ENCODE results near the gene DIO3.

Gene DIO3

DNA sequence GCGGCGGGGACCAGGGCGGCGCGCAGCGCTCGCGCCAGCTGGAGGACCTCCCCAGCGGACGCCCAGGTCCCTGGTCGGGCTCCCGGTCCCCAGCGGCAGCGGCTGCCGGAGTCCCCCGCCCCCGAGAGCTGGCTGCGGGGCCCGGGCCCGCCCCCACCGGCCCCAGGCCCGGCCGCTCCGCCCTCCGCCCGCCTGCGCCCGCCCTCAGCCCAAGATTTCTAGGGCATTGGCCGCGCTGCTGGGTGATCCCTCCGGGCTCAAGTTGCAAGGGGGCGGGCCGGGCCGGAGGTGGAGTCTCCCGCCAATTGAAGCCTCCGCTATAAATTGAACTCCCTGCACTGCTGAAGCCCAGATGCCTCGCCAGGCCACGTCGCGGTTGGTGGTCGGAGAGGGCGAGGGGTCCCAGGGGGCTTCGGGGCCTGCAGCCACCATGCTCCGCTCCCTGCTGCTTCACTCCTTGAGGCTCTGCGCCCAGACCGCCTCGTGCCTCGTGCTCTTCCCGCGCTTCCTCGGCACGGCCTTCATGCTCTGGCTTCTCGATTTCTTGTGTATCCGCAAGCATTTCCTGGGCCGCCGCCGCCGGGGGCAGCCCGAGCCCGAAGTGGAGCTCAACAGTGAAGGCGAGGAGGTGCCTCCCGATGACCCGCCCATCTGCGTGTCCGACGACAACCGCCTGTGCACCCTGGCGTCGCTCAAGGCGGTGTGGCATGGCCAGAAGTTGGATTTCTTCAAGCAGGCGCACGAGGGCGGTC is at the start of gene DIO3:
DIO3 (plus strand) TSS at position 351 of the 752 bp plus-strand sequence.
- DNase-seq (ENCODE audit: low spot score): no peak

GRCh38 chr14:101511620-101512375 is 49.5 kb upstream of the DIO3 start:
- DNase-seq (ENCODE audit: low spot score): no peak

DNA sequence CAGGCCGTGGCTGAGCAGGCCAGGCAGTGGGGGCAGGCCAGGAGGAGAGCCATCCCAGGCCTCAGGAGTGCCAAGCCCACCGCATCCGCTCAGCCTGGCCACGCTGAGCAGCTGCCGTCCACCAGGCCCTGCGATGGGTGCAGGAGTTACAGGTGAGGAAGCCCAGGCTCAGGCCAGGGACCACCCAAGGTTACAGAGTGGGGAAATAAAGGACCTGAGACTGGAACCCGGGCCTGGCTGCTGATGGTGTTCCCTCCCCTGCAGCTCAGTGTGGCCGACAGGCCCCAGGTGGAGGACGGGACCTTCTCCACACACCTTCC is 49.0 kb upstream of the DIO3 start:
- no peak for DNase-seq (ENCODE audit: low spot score)

GRCh38 chr14:101514136-101514535 is 47.2 kb upstream of the DIO3 start:
- no peak for DNase-seq (ENCODE audit: low spot score)

- DNase-seq (ENCODE audit: low spot score): no peak
Measured at GRCh38 chr14:101516401-101516800, 44.9 kb upstream of the DIO3 start.

GRCh38 chr14:101518611-101519473 is 42.5 kb upstream of the DIO3 start:
- no peak for DNase-seq (ENCODE audit: low spot score)

DNA sequence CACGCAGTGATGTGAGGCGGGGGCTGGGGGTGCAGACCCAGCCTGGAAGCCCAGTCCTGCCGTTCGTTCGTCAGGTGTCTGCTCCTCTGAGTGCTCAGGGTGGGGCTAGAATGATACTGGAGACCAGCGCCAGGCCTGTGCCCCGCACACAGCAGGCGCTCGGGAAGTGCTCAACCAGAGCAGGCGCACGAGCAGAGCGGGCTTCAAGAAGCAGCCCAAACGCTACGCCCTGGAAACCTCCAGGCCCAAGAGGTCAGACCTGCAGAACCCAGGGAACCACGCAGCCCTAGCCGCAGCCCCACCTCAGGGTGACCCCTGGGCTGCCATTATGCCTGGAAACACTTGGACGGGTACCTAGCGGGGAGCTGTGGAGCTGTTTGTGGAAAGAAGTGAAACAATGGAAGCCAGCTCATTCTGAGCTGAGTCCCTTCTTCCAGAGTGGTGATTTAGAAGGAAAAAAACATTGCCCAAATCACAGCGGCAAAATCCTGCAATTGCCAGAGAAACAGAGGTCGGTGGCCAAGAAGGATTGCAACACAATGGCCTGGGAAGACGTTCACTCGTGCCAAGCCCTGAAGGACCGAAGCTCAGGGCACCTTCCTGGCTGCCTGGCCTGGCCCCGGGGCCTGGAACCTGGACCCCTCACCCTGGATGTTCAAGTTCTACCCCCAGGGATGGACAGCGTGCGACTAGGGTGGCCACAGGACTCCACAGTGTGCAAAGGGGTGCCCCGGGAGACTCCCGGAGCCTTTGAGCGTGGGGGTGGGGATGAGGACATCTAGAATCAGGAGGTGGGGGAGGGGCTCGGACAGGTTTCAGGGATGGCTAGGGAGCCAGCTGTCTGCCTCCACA is 40.4 kb upstream of the DIO3 start:
- no peak for DNase-seq (ENCODE audit: low spot score)

- no peak for DNase-seq (ENCODE audit: low spot score)
Measured at GRCh38 chr14:101521473-101521915, 39.8 kb upstream of the DIO3 start.

GRCh38 chr14:101521978-101522377 is 39.3 kb upstream of the DIO3 start:
- no peak for DNase-seq (ENCODE audit: low spot score)

- no peak for DNase-seq (ENCODE audit: low spot score)
Measured at GRCh38 chr14:101525640-101526527, 35.4 kb upstream of the DIO3 start.

DNA sequence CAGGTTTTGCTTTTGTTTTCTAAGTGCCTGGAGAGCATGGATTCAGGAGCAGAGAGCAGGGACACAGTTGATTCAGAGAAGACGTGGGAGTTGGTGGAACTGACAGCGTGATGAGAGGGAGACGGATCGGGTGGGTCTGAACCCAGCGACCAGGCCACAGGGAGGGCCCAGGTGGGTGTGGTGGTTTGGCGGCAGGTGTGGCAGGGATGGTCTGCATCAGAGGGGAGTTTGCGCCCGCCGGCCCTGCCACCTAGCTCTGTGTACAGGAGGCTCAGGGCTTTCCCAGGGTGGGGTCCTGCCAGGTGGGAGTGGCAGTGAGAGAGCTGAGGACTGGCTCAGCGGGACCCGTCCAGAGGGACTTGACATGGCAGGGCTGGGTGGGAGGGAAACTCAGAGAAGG is 33.3 kb upstream of the DIO3 start:
- DNase-seq (ENCODE audit: low spot score): no peak

- no peak for DNase-seq (ENCODE audit: low spot score)
Measured at GRCh38 chr14:101529079-101529478, 32.2 kb upstream of the DIO3 start.

- no peak for DNase-seq (ENCODE audit: low spot score)
Measured at GRCh38 chr14:101534198-101534597, 27.1 kb upstream of the DIO3 start.

DNA sequence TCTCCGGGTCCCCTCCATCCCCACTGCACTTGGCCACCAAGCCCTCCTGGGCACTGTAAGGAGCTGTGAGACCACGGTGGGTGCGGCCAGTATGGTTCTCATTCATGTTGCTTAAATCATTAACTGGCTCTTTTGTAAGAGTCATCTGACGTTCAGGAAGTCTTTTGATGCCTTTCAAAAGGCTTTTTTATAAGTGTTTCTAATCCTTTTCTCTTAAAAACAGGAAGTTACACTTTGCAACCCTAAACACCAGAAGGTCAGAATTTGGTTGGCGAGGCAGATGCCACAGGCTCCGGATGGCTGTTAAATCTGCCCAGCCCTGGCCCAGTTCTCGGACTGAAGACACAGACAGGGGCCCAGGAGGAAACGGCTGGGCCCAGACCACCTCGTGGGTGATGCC is 26.1 kb upstream of the DIO3 start:
- DNase-seq (ENCODE audit: low spot score): peak; percentile 43

- no peak for DNase-seq (ENCODE audit: low spot score)
Measured at GRCh38 chr14:101535701-101536207, 25.5 kb upstream of the DIO3 start.

DNA sequence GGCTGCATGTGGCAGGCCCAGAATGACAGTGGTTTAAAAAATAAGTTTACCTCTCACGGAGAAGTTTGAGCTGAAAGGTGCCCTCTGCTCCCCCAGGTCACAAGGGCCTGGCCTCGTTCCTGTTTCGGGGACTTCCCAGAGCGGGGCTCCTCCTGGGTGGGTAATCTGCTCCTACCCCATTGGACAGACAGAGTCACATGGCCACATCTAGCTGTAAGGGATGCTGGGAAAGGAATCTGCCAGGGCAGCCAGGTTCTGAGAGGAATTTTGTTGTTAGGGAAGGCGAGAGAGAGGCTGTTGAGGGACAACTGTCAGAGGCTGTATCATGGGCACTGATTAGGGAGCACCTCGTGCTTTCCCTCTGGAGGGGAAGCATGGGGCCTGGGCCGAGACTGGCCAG is 24.0 kb upstream of the DIO3 start:
- DNase-seq (ENCODE audit: low spot score): no peak

DNA sequence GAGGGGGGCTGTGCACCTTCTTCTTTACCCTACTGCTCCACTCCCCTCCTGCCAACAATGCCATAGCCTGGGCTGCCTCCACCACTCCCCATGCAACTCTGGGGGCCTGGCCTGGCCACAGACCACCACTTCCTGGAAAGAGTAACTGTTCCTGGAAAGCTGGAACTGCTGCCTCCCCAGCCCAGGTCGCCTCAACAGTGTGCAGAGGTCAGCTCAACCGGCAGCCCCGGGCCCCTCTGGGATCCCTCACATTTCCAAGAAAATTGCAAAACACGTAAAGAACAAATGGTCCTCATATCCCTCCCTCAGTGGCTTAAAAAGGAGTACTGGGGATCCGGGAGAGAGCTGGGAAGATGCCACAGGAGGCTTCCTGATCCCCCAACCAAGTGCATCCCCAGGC is 22.4 kb upstream of the DIO3 start:
- no peak for DNase-seq (ENCODE audit: low spot score)

- no peak for DNase-seq (ENCODE audit: low spot score)
Measured at GRCh38 chr14:101539880-101540279, 21.4 kb upstream of the DIO3 start.

DNA sequence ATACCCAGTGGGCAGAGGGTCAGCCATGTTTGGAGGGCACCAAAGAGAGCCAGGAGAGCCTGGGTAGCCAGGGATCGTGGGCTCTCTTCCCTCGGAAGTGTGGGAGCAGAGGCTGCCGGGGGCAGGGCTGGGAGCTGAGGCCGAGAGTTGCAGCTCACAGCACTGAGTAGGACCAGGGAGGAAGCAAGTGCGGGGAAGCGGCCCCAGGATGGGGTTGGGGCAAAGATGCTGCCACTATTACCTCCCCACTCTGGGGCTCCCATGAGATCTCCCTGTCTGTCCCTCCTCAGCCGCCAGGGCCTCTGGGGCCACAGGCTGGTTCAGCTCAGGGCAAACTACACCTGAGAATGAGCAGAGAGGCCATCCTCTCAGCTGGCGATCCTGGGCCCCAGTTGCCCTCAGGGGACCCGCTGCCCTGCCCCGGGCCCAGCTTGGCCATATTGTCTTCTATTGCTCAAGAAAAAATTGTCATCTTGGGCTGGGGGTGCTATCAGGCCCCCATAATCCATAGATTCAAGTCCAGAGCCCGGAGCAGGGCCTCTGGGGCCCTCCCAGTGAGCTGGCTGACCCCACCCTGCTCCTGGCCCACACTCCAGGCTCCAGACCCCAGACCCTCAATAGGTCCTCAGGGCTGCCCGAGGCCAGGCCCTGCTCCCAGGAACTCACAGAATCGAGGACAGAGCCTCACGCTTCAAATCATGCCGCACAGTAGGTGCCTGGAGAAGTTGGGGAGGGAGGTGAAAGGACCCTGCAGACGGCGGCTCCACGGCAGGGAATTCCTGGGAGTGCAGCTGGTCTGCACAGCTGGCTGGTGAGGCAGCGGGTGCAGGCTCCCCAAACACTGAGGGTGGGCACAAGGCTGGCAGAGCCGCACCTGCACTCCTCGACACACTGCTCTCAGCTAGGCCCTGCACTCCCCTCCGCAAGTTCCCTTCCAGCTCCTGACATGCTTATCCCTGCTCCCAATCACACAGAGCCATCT is 20.5 kb upstream of the DIO3 start:
- no peak for DNase-seq (ENCODE audit: low spot score)

All from NAMALWA (cell line).